ENCODE data around the gene PAPPA2. TPM values are rescaled to one million over a fixed set of nuclear protein-coding genes. Genes with fewer than 3 reads are reported as not detected.

PAPPA2 gene
- total RNA-seq, 1 experiment from 2014 or later, result 0.03 TPM

DNA sequence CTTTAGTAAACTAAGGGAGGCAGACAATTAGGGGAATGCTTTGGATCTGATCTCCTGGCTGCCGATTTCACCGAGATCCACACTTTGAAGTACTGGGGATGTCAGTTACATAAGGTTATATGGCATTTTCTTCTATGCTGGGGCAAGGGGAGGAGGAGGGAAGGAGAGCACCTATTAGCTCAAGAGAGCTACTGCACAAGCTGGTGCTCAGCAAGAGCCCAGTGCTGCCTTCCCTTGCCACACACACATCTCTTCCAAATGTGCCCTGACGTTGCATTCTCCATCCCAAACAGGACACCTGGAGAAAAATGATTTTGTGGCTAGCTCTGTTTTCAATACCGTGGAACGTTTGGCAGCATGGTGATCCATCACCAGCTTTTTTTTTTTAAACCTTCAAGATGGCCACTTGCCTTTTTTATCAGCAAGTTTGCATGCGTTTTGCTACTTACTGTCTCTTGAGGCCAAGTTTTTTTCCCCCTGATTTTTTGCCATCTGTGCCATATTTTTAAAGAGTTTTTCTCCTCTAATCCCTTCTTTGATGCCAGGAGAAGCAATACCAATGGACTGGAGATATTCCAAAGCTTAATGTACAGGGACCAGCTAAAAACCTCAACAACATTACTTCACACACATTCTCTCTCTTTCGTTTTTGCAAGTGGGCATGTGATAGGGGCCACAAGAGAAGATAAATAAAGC is 66.6 kb downstream of the PAPPA2 start:
- no TSS peak for BruUV-seq (replicated peaks)
- no peak for TF ChIP-seq CTCF (IDR thresholded peaks at IDR 0.05)
- no peak for TF ChIP-seq TCF7L2 (IDR thresholded peaks at IDR 0.05; ENCODE audit: low read depth, low read length)
- TF ChIP-seq SIN3A (IDR thresholded peaks at IDR 0.05; ENCODE audit: borderline replicate concordance, insufficient read depth, low read depth, low read length), result no peak
- TF ChIP-seq POLR2AphosphoS5 (IDR thresholded peaks at IDR 0.05; ENCODE audit: low read depth, low read length), result no peak
- TF ChIP-seq, protein P1, sequence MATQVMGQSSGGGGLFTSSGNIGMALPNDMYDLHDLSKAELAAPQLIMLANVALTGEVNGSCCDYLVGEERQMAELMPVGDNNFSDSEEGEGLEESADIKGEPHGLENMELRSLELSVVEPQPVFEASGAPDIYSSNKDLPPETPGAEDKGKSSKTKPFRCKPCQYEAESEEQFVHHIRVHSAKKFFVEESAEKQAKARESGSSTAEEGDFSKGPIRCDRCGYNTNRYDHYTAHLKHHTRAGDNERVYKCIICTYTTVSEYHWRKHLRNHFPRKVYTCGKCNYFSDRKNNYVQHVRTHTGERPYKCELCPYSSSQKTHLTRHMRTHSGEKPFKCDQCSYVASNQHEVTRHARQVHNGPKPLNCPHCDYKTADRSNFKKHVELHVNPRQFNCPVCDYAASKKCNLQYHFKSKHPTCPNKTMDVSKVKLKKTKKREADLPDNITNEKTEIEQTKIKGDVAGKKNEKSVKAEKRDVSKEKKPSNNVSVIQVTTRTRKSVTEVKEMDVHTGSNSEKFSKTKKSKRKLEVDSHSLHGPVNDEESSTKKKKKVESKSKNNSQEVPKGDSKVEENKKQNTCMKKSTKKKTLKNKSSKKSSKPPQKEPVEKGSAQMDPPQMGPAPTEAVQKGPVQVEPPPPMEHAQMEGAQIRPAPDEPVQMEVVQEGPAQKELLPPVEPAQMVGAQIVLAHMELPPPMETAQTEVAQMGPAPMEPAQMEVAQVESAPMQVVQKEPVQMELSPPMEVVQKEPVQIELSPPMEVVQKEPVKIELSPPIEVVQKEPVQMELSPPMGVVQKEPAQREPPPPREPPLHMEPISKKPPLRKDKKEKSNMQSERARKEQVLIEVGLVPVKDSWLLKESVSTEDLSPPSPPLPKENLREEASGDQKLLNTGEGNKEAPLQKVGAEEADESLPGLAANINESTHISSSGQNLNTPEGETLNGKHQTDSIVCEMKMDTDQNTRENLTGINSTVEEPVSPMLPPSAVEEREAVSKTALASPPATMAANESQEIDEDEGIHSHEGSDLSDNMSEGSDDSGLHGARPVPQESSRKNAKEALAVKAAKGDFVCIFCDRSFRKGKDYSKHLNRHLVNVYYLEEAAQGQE (IDR thresholded peaks at IDR 0.05; ENCODE audit: insufficient read depth in 1 of 2, low read depth in 2 of 2, low read length in 1 of 2), result no peak
- ATAC-seq (no peak), DNase-seq (ENCODE audit: low read depth, low spot score) (no peak)
- Histone ChIP-seq H3K36me3 (ENCODE audit: control insufficient read depth, insufficient read depth, low read length) (no peaks in the 10 kb centered on the region), H3K4me1 (ENCODE audit: control insufficient read depth, insufficient read depth, low read length) (no peaks in the 10 kb centered on the region), H3K9me3 (ENCODE audit: control insufficient read depth, insufficient read depth, low read depth, low read length) (no peaks in the 10 kb centered on the region), H3K27ac (ENCODE audit: low read length) (no peak overlapping the region), H3K27me3 (ENCODE audit: control insufficient read depth, insufficient read depth, low read length) (no peaks in the 10 kb centered on the region), H3K4me3 (ENCODE audit: low read depth in 2 of 2, low read length in 2 of 2) (no peak overlapping the region)
- ChIA-PET CTCF (no interaction called here), POLR2A (no interaction called here)
- in situ Hi-C loops (cut with HindIII; ENCODE audit: low pct_unique_long_range_greater_than_20kb, low sequenced_read_pairs), result no loop called here
- intact Hi-C loops (cut with micrococcal nuclease; ENCODE audit: unreplicated experiment), result no loop called here

- no peaks in the 10 kb centered on the region for H3K27me3 ChIP-seq (ENCODE audit: control insufficient read depth, insufficient read depth, low read length)
- TF ChIP-seq POLR2AphosphoS5 (IDR thresholded peaks at IDR 0.05; ENCODE audit: low read depth, low read length) (no peak), CTCF (IDR thresholded peaks at IDR 0.05) (no peak), TCF7L2 (IDR thresholded peaks at IDR 0.05; ENCODE audit: low read depth, low read length) (no peak), SIN3A (IDR thresholded peaks at IDR 0.05; ENCODE audit: borderline replicate concordance, insufficient read depth, low read depth, low read length) (no peak)
- TF ChIP-seq, protein P1 (IDR thresholded peaks at IDR 0.05; ENCODE audit: insufficient read depth in 1 of 2, low read depth in 2 of 2, low read length in 1 of 2), result no peak
- no peak for ATAC-seq
- H3K27ac ChIP-seq (ENCODE audit: low read length), result no peak overlapping the region
- intact Hi-C loops (cut with micrococcal nuclease; ENCODE audit: unreplicated experiment), result no loop called here
- DNase-seq (ENCODE audit: low read depth, low spot score), result no peak
- no peak overlapping the region for H3K4me3 ChIP-seq (ENCODE audit: low read depth in 2 of 2, low read length in 2 of 2)
- POLR2A ChIA-PET, result no interaction called here
- no peaks in the 10 kb centered on the region for H3K4me1 ChIP-seq (ENCODE audit: control insufficient read depth, insufficient read depth, low read length)
- CTCF ChIA-PET, result no interaction called here
- BruUV-seq (replicated peaks), result no TSS peak
- in situ Hi-C loops (cut with HindIII; ENCODE audit: low pct_unique_long_range_greater_than_20kb, low sequenced_read_pairs), result no loop called here
- no peaks in the 10 kb centered on the region for H3K36me3 ChIP-seq (ENCODE audit: control insufficient read depth, insufficient read depth, low read length)
- H3K9me3 ChIP-seq (ENCODE audit: control insufficient read depth, insufficient read depth, low read depth, low read length), result no peaks in the 10 kb centered on the region
Observed at GRCh38 chr1:176531036-176531435, 68.1 kb downstream of the PAPPA2 start.
